DOHH2 (cell line): ENCODE measurements around the gene PRKCSH.

Source experiments
- EZH2phosphoT487 ChIP-seq: fragments of 200-600 bp; sonication (generic); IDR thresholded peaks from 2 replicates; pipeline ENCODE4 v1.6.1; 2017; ENCODE audit warnings: borderline replicate concordance, mild to moderate bottlenecking, antibody characterized with exemption, low read length, moderate library complexity, mixed read lengths
- TF ChIP-seq, protein P1 (sequence below): fragments of 200-600 bp; sonication (generic); IDR thresholded peaks from one replicate; pipeline ENCODE4 v1.5.1; 2014; ENCODE audit warnings: antibody characterized with exemption, mild to moderate bottlenecking, low read depth, low read length; ENCODE audit not compliant: poor library complexity, severe bottlenecking

- TF ChIP-seq EZH2phosphoT487: no peak
- TF ChIP-seq, protein P1, sequence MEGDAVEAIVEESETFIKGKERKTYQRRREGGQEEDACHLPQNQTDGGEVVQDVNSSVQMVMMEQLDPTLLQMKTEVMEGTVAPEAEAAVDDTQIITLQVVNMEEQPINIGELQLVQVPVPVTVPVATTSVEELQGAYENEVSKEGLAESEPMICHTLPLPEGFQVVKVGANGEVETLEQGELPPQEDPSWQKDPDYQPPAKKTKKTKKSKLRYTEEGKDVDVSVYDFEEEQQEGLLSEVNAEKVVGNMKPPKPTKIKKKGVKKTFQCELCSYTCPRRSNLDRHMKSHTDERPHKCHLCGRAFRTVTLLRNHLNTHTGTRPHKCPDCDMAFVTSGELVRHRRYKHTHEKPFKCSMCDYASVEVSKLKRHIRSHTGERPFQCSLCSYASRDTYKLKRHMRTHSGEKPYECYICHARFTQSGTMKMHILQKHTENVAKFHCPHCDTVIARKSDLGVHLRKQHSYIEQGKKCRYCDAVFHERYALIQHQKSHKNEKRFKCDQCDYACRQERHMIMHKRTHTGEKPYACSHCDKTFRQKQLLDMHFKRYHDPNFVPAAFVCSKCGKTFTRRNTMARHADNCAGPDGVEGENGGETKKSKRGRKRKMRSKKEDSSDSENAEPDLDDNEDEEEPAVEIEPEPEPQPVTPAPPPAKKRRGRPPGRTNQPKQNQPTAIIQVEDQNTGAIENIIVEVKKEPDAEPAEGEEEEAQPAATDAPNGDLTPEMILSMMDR: no peak
These were observed 755 bp upstream of the PRKCSH start for GRCh38 chr19:11434703-11435056.
